WERI-Rb-1 (cell line): ENCODE measurements around the gene SORBS2.

Source experiments
- DNase-seq: peaks from one replicate; pipeline ENCODE4 v3.0.0-alpha.2; 2020
- H3K27ac ChIP-seq: fragments of 250-450 bp; sonication (Bioruptor Pico); 2 replicates; pipeline ENCODE4 v1.5.1; 2020; ENCODE audit warnings: mild to moderate bottlenecking, moderate library complexity
- H3K27me3 ChIP-seq: fragments of 250-450 bp; sonication (Bioruptor Pico); 2 replicates; pipeline ENCODE4 v1.5.1; 2021; ENCODE audit warnings: mild to moderate bottlenecking, low read depth, moderate library complexity; ENCODE audit not compliant: insufficient read depth, severe bottlenecking
- H3K36me3 ChIP-seq: fragments of 250-450 bp; sonication (Bioruptor Pico); 2 replicates; pipeline ENCODE4 v1.5.1; 2020; ENCODE audit warnings: mild to moderate bottlenecking, moderate library complexity
- H3K4me3 ChIP-seq: 2 replicates; pipeline ENCODE4 v1.5.1; 2011; ENCODE audit warnings: low read depth, mild to moderate bottlenecking, control low read depth, low read length
- H3K9me3 ChIP-seq: fragments of 250-450 bp; sonication (Bioruptor Pico); 2 replicates; pipeline ENCODE4 v1.5.1; 2021; ENCODE audit warnings: mild to moderate bottlenecking, moderate library complexity; ENCODE audit not compliant: severe bottlenecking
- TF ChIP-seq, protein P1 (sequence below): IDR thresholded peaks from 2 replicates; pipeline ENCODE4 v1.5.1; 2011; ENCODE audit warnings: low read depth, mild to moderate bottlenecking, control low read depth, inconsistent platforms, low read length

SORBS2 gene

DNA sequence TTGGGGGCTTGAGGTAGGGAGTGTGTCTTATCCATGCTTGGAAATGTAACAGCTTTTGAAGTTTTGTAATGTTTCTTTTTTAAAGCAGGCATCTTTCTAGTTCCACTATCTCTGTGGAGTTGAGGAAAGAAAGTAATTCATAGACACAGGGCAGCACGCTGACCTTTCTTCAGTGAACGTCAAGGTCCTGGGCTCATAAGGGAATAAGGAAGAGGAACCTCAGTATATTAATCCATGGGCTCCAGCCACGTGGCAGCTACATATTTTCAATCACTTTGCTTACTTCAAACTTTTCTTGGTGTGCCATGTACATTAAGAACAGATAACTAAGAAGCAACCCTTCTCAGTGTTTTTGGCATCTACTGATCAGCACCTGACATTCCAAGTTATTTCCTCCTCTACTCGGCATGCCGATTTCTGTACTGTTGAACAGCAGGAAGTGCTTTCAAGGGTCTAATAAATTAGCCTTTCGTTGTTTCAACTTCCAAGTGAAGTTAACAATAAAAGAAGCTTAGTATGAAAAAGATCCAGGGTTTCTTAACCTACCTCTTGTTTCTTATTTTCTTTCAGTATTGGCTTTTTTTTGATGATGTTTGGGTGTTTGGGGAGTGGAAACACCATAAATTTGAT is 88.2 kb downstream of the SORBS2 start:
- H3K27ac ChIP-seq: no peak overlapping the region
- H3K4me3 ChIP-seq: no peak overlapping the region
- no peaks in the 10 kb centered on the region for H3K27me3 ChIP-seq
- H3K9me3 ChIP-seq: no peaks in the 10 kb centered on the region
- H3K36me3 ChIP-seq: no peaks in the 10 kb centered on the region
- no peak for DNase-seq
- TF ChIP-seq, protein P1, sequence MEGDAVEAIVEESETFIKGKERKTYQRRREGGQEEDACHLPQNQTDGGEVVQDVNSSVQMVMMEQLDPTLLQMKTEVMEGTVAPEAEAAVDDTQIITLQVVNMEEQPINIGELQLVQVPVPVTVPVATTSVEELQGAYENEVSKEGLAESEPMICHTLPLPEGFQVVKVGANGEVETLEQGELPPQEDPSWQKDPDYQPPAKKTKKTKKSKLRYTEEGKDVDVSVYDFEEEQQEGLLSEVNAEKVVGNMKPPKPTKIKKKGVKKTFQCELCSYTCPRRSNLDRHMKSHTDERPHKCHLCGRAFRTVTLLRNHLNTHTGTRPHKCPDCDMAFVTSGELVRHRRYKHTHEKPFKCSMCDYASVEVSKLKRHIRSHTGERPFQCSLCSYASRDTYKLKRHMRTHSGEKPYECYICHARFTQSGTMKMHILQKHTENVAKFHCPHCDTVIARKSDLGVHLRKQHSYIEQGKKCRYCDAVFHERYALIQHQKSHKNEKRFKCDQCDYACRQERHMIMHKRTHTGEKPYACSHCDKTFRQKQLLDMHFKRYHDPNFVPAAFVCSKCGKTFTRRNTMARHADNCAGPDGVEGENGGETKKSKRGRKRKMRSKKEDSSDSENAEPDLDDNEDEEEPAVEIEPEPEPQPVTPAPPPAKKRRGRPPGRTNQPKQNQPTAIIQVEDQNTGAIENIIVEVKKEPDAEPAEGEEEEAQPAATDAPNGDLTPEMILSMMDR: no peak

GRCh38 chr4:185722029-185722316 is 90.0 kb downstream of the SORBS2 start:
- DNase-seq: no peak
- TF ChIP-seq, protein P1: no peak
- Histone ChIP-seq H3K4me3 (no peak overlapping the region), H3K27ac (no peak overlapping the region), H3K36me3 (no peaks in the 10 kb centered on the region), H3K27me3 (no peaks in the 10 kb centered on the region), H3K9me3 (no peaks in the 10 kb centered on the region)

- H3K4me3 ChIP-seq: no peak overlapping the region
- no peaks in the 10 kb centered on the region for H3K27me3 ChIP-seq
- DNase-seq: no peak
- no peaks in the 10 kb centered on the region for H3K36me3 ChIP-seq
- H3K9me3 ChIP-seq: no peaks in the 10 kb centered on the region
- TF ChIP-seq, protein P1: no peak
- no peak overlapping the region for H3K27ac ChIP-seq
Measured at GRCh38 chr4:185721190-185722028, 90.6 kb downstream of the SORBS2 start.

DNA sequence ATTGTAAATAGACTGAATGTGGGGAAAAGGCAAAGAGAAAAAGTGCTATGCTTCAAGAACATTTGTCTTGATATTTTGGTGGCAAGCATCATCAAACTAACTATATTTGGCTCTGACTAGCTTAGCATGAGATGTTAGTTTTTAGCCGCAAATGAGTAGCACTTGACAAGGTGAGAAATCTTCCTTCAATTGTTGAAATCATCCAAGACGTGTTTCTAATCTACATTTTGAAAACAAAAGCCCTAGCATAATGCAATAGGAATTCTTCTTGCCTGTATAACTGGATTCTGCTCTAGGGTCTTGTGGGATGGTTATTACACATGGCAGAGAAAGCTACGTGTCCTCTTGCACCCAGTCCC is 92.5 kb downstream of the SORBS2 start:
- Histone ChIP-seq H3K36me3 (no peaks in the 10 kb centered on the region), H3K27me3 (no peaks in the 10 kb centered on the region), H3K27ac (no peak overlapping the region), H3K9me3 (no peaks in the 10 kb centered on the region), H3K4me3 (no peak overlapping the region)
- no peak for DNase-seq
- TF ChIP-seq, protein P1: no peak

GRCh38 chr4:185718578-185719499 is 93.2 kb downstream of the SORBS2 start:
- Histone ChIP-seq H3K9me3 (no peaks in the 10 kb centered on the region), H3K27me3 (no peaks in the 10 kb centered on the region), H3K27ac (no peak overlapping the region), H3K36me3 (no peaks in the 10 kb centered on the region), H3K4me3 (no peak overlapping the region)
- DNase-seq: no peak
- TF ChIP-seq, protein P1: no peak
